Central memory CD4-positive, alpha-beta T cell (primary cell): ENCODE measurements around the gene SAMD13.

Experiments
- DNase-seq: peaks from one replicate; pipeline ENCODE4 v3.0.0; 2022
- total RNA-seq, 3 experiments: gene quantifications; one replicate each; lab custom pipeline; 2026; lab: John Stamatoyannopoulos, UW

The SAMD13 gene
- 0 to 0.05 (median 0) reads per million in 3 experiments for total RNA-seq

GRCh38 chr1:84301004-84301784 is at the start of gene SAMD13:
SAMD13 (plus strand) TSS chr1:84301708; CDS start chr1:84303235, 1,527 bp downstream.
- peak; percentile 35 for DNase-seq

GRCh38 chr1:84253036-84253435 is 48.5 kb upstream of the SAMD13 start:
- no peak for DNase-seq

GRCh38 chr1:84253891-84254290 is 47.6 kb upstream of the SAMD13 start:
- DNase-seq: no peak

GRCh38 chr1:84254703-84255238 is 46.7 kb upstream of the SAMD13 start:
- no peak for DNase-seq

GRCh38 chr1:84255582-84255981 is 45.9 kb upstream of the SAMD13 start:
- no peak for DNase-seq

- no peak for DNase-seq
Measured at GRCh38 chr1:84257617-84258016, 43.9 kb upstream of the SAMD13 start.

GRCh38 chr1:84259376-84259775 is 42.1 kb upstream of the SAMD13 start:
- no peak for DNase-seq

GRCh38 chr1:84259989-84260388 is 41.5 kb upstream of the SAMD13 start:
- no peak for DNase-seq

- DNase-seq: no peak
Measured at GRCh38 chr1:84260852-84261518, 40.5 kb upstream of the SAMD13 start.

GRCh38 chr1:84264961-84265360 is 36.5 kb upstream of the SAMD13 start:
- no peak for DNase-seq

GRCh38 chr1:84265867-84266266 is 35.6 kb upstream of the SAMD13 start:
- no peak for DNase-seq

- no peak for DNase-seq
Measured at GRCh38 chr1:84266748-84267147, 34.8 kb upstream of the SAMD13 start.

- no peak for DNase-seq
Measured at GRCh38 chr1:84267476-84267875, 34.0 kb upstream of the SAMD13 start.

GRCh38 chr1:84268346-84268745 is 33.2 kb upstream of the SAMD13 start:
- DNase-seq: no peak

GRCh38 chr1:84269306-84269705 is 32.2 kb upstream of the SAMD13 start:
- no peak for DNase-seq

- DNase-seq: no peak
Measured at GRCh38 chr1:84271441-84272151, 29.9 kb upstream of the SAMD13 start.

- no peak for DNase-seq
Measured at GRCh38 chr1:84272401-84272800, 29.1 kb upstream of the SAMD13 start.

GRCh38 chr1:84277343-84278059 is 24.0 kb upstream of the SAMD13 start:
- DNase-seq: no peak

- DNase-seq: no peak
Measured at GRCh38 chr1:84278905-84279304, 22.6 kb upstream of the SAMD13 start.

GRCh38 chr1:84280912-84281311 is 20.6 kb upstream of the SAMD13 start:
- no peak for DNase-seq

GRCh38 chr1:84282780-84283333 is 18.7 kb upstream of the SAMD13 start:
- DNase-seq: no peak

- no peak for DNase-seq
Measured at GRCh38 chr1:84283381-84283780, 18.1 kb upstream of the SAMD13 start.
